ENCODE results near the gene CDC42BPB.

- TF ChIP-seq CTCF (IDR thresholded peaks at IDR 0.05; ENCODE audit: insufficient read depth, low read length, poor library complexity, severe bottlenecking): no peak
- no peak for TF ChIP-seq EZH2phosphoT487 (conservative IDR thresholded peaks at IDR 0.05; ENCODE audit: low read length)
These were observed 111.8 kb downstream of the CDC42BPB start for GRCh38 chr14:102945346-102946130.

All from SU-DHL-6 (cell line).